HG03571 (cell line): ENCODE data around the gene PLA2G4F.

ENCODE experiments used
- ATAC-seq: cut with Tn5 transposase; IDR thresholded peaks from one replicate; pipeline ENCODE4 v1.9.1; 2021; ENCODE audit not compliant: unreplicated experiment

Gene PLA2G4F

DNA sequence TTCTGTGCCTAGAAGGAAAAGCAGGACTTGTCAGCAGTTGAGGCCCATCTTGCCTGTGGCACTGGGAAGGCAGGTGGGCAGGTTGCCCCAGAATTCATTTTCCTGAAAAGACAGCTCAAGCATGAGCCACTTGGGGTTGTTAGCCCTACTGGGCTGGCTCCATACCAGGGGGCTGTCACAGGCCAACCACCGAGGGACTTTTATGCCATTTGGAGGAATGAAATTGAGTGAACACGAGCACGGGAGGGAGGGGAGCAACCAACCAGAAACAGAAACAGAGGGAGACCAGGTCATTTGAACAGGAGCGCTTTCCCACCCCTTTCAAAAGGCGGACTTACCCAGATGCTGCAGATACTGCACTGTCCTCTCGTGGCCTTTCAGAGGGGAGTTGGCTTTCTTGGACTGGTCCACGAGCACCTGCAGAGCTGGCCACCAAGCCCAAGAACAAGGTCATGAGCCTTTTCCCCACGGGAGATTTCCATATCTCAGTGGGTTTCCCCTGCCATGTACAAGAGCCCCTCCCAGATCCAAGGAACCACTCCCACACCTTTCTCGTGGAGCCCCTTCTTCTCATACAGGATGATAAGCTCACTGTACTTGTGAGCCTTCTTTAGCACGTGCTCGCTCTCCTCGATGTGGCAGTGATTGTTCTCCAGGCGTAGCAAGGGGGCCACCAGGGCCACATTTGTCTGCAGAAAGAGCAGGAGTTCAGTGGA, 9.9 kb upstream of the PLA2G4F start:
- no peak for ATAC-seq

GRCh38 chr15:42165106-42165505, 8.7 kb upstream of the PLA2G4F start:
- no peak for ATAC-seq

DNA sequence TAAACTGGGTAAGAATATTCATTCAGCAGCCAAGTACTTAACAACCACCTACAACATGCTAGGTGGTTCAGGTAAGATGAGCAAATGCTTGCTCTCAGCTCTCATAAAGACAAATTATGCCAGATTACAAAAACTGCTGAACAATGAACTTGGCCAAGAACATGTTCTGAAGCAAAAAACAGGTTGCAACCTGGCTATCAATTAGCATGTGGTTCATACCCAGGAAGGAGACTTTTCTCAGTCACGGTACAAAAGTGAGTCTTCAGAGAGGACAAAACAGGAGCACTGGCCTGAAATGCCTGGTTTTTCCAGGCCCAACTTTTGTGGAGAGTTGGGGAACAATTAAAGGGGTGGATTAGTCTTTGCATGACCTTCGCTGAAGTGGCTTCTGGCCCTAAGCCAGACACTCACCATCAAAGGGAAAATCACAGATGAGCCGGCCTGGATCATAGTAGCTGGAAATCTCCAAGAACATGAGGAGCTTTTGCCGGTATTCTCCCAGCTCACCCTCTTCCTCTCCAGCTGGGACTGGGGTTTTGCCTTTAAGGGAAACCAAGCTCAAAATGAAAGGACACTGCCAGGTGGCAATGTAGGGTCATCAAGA, 7.6 kb upstream of the PLA2G4F start:
- no peak for ATAC-seq

DNA sequence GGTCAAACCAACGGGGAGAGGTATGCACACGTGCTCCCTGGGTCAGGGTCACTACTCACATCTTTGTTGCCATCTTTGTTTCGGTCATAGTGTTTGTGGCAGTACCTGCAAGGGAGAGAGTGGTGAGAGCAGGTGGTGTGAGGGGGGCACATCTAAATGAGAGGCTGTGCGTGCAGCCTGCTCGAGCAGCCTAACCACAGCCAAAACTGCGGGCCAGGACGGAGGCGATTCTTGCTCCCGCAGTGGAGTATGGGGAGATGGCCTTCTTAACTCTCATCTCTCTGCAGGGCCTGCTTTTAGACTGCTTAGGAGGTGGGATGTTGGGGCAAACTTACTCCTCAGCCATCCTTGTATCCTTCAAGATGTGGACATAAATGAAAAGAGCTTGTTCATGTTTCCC, 6.9 kb upstream of the PLA2G4F start:
- ATAC-seq = no peak

GRCh38 chr15:42160136-42160535, 3.7 kb upstream of the PLA2G4F start:
- ATAC-seq = no peak

GRCh38 chr15:42159381-42160015, 3.1 kb upstream of the PLA2G4F start:
- ATAC-seq = no peak

- ATAC-seq = no peak
Observed at GRCh38 chr15:42158941-42159340, 2.5 kb upstream of the PLA2G4F start.

DNA sequence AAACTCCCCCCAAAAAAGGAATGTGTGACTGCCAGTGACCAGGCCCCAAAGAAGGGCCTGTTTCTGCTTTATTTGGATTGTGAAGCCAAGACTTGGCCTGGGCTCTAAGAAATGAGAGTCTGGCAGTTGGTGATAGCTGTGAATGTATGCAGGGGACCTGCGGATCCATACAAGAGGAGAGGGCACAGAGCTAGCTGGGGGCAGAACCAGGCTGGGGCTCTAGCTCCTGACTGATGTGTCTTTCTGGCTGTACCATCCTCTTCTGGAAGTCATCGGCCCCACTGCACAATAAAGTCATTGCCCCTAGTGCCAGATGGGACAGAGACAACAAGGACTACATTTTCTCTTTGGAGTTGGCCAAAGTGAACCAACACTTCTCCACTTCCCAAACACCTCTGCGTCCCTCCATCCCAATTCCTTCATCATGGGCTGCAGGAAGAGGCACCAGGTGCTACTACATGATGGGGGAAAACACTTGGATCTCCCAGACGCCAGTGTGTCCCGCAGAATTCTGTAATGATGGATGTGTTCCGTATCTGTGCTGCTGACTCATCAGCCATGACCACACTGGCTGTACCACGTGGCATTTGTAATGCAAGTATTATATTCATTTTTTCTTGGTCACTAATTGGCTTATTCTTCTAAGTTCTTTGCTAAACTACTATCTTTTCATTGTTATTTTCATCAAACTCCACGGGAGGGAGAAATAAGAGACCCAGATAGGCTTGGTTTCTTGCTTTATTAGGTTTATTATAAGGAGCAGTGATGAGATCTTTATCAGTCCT, 1.7 kb upstream of the PLA2G4F start:
- ATAC-seq = no peak

- ATAC-seq = no peak
Observed at GRCh38 chr15:42157381-42157780, 945 bp upstream of the PLA2G4F start.

DNA sequence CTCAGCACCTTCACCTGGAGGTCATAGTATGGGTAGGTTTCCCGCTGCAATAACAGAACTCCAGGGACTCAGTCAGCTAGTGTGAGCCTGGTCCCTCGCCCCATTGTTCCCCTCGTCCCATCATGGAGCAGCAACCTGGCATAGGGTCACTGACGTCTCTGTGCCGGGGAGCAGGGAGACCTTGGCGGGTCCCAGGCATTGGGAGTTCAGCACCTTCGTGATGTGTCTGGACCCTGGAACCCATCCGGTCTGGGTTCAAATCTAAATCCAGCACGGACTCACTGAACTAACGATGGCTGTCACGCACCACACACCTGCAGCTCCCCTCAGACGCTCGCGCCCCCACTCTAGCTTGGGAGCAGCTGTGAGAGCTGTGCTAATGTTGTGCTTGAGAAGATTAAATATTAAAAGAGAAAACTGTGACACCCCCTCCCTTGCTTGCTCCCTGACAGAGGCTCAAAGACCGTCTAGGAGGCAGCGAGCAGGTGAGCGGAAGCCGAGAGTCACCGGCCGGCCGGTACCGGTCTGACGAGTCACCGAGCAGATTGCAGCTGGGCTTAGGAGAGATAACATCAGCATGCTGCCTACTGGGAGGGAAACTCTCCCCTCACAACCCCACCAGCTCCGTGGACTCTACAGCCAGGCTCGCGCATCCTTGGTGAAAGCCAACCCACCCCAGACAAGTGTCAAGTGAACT, 742 bp downstream of the PLA2G4F start:
- ATAC-seq = no peak

DNA sequence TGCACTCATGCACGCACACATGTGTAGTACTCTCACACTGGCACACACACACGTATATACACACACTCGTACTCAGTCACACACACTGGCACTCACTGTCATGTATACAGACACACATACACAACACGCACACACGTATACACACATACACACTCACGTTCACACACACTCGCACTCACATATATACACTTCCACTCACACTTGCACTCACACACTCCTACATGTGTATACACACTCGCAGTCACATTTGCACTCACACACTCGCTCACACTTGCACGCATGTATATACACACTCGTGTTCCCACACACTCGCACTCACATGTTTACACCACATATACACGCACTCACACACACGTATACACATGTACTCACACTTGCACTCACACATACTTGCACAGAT, 1.5 kb downstream of the PLA2G4F start:
- no peak for ATAC-seq

DNA sequence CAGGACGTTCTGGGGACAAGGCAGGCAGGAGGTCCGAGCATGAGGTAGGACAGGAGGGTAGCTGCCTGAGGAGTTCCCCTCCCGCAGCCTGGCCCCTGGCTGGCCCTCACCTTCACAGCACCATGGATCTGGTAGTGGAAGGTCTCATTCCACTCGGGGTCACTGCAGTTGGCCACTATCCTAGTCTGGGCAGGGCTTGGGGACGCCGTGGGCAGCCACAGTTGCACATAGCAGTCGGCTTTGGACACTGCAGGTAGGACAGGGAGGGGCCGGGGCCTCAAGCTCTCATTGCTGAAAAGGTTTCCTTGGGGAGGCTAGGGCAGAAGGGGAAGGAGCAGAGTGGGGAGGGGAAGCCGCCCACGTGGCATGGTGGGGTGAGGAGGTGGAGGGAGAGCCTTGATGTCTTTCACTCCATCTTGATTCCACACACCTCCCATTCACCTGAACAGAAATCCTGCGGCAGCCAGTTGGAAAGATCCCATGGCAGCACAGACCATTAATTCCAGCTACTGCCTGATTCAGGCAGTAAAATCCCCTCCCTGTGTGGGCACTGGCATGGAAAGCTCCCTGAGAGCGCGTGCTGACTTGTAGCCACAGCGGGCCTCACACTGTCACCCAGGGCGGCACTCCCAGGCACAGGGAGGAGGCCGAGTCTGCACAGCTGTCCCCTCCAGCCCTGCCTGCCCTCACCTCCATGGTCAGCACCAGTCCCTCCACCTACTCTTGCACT, 2.1 kb downstream of the PLA2G4F start:
- ATAC-seq = no peak

DNA sequence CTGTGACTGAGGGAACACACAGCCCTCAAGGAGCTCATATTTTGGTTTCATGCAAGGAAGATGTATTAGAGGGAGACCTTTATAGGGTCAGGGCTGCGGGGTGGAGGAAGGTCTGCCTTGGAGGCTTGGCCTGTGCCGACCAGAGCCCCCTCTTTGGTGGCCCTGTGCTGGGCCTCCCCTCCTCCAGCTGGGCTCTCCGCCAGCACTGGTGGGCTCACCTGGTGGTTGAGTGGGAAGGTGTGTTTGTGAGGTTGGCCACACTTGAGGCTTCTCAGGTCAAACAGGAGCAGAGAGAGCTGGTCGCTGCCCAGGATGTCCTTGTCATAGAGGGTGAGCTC, 2.6 kb downstream of the PLA2G4F start:
- ATAC-seq = no peak

DNA sequence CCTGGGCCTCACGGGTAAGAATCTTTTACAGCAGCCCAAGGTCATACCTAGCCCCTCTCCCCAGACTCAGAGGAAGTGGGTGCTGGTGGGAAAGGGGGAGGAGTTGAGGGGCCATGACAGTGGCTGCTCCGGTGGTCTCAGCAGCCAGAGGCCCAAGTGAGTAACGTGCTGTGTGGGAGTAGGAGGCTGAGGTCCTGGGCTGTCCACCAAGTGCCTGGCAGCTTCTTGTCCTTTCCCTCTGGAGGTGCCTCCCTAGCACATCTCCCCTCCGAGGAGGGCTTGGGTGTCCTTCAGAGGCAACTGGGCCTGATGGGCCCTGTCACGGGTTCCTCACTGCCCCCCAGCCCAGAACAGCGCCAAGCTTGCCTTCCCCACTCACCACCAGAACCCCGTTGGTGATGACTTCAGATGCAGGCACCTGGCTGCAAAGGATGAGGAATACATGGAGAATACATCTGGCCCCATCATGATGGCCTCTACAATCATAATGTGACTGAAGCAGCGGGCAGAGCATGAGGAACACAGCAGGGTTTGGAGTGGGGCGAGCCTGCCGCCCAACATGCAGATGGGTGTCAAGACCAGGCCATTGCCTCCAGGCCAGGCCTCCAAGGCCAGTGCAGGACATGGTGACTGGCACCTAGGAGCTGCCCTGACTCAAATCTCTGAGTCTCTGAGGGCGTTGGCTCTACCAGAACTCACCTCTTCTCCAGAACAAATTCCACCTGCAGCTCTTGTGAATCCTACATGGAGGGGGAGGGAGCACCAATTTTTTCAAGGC, 3.3 kb downstream of the PLA2G4F start:
- no peak for ATAC-seq

- ATAC-seq = no peak
Observed at GRCh38 chr15:42152196-42152920, 4.1 kb downstream of the PLA2G4F start.

- no peak for ATAC-seq
Observed at GRCh38 chr15:42151736-42152135, 4.7 kb downstream of the PLA2G4F start.

DNA sequence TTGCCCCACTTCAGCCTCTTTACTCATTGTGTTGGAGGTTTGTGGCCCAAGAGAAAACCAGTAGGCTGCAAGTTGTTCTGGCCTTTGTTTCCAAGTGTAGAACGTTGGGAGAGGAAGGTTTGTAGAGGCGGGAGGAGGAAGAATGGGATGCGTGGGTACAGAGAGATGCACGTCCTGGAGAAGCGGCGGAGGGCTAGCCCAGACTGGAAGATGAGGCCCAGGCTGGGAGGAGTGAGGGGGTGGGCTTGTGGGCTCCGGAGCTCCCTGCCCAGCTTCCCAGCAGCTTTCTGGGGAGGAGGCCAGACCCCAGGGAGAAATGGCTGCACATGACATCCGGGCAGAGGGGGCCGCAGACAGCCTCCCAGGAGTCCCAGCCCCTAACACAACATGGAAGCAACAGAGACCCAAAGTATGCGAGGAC, 5.3 kb downstream of the PLA2G4F start:
- ATAC-seq = no peak

- ATAC-seq = no peak
Observed at GRCh38 chr15:42150219-42150970, 6.0 kb downstream of the PLA2G4F start.
